SU-DHL-6 (cell line): ENCODE data around the gene C2CD2.

Experiments used
- H2AFZ ChIP-seq: fragments of 200-600 bp; sonication (generic); 2 replicates; pipeline ENCODE4 v1.6.1; 2014; ENCODE audit warnings: low read depth, mild to moderate bottlenecking, moderate library complexity, mixed read lengths, antibody characterized with exemption, low read length; ENCODE audit not compliant: severe bottlenecking
- H3F3A ChIP-seq: fragments of 200-600 bp; shearing (Covaris generic); 2 replicates; pipeline ENCODE4 v1.6.0; 2016; ENCODE audit warnings: antibody characterized with exemption, mild to moderate bottlenecking; ENCODE audit not compliant: insufficient read depth
- H3K27ac ChIP-seq: fragments of 200-600 bp; sonication (generic); 2 replicates; pipeline ENCODE4 v1.5.1; 2016; ENCODE audit warnings: low read depth, mild to moderate bottlenecking, low read length, moderate library complexity, mixed read lengths
- H3K27me3 ChIP-seq: fragments of 200-600 bp; sonication (generic), shearing (Covaris generic); 2 replicates; pipeline ENCODE4 v1.6.0; 2014; ENCODE audit warnings: mild to moderate bottlenecking, low read length
- H3K36me3 ChIP-seq: fragments of 200-600 bp; sonication (generic); 2 replicates; pipeline ENCODE4 v1.6.1; 2014; ENCODE audit warnings: mild to moderate bottlenecking, low read length, mixed read lengths
- H3K4me2 ChIP-seq: fragments of 300-600, 200-600 bp; shearing (Covaris generic), sonication (generic); 2 replicates; pipeline ENCODE4 v1.6.0; 2014; ENCODE audit warnings: low read length, low read depth, mild to moderate bottlenecking; ENCODE audit not compliant: poor library complexity, severe bottlenecking
- H3K4me3 ChIP-seq: fragments of 200-600 bp; sonication (generic); 2 replicates; pipeline ENCODE4 v1.5.1; 2014; ENCODE audit warnings: antibody characterized with exemption, low read length, mild to moderate bottlenecking, mixed read lengths; ENCODE audit not compliant: insufficient read depth, poor library complexity, severe bottlenecking
- H3K79me2 ChIP-seq: fragments of 200-600 bp; sonication (generic); 2 replicates; pipeline ENCODE4 v1.6.1; 2014; ENCODE audit warnings: mild to moderate bottlenecking, low read length, moderate library complexity; ENCODE audit not compliant: insufficient read depth
- H3K9ac ChIP-seq: fragments of 200-600 bp; sonication (generic); 2 replicates; pipeline ENCODE4 v1.7.0; 2014; ENCODE audit warnings: mild to moderate bottlenecking, low read length
- H3K9me2 ChIP-seq: fragments of 200-600 bp; sonication (generic); replicated peaks from 2 replicates; pipeline ENCODE4 v1.6.1; 2014; ENCODE audit warnings: low read length; ENCODE audit not compliant: insufficient read depth
- H3K9me3 ChIP-seq: fragments of 200-600 bp; sonication (generic); 2 replicates; pipeline ENCODE4 v1.6.1; 2014; ENCODE audit warnings: low read length, mixed read lengths; ENCODE audit not compliant: insufficient read depth
- H4K20me1 ChIP-seq: fragments of 200-600 bp; sonication (generic); 2 replicates; pipeline ENCODE4 v1.6.1; 2014; ENCODE audit warnings: low read depth, mild to moderate bottlenecking, antibody characterized with exemption, low read length, moderate library complexity, mixed read lengths
- CTCF ChIP-seq: fragments of 200-600 bp; sonication (generic); IDR thresholded peaks from one replicate; pipeline ENCODE4 v1.5.1; 2017; ENCODE audit warnings: antibody characterized with exemption, mild to moderate bottlenecking, low read length, moderate library complexity; ENCODE audit not compliant: insufficient read depth, poor library complexity, severe bottlenecking
- EZH2phosphoT487 ChIP-seq: fragments of 200-600 bp; sonication (generic), shearing (Covaris generic); conservative IDR thresholded peaks from 2 replicates; pipeline ENCODE4 v1.6.1; 2018; ENCODE audit warnings: mild to moderate bottlenecking, antibody characterized with exemption, low read length, moderate library complexity, mixed read lengths

Gene C2CD2

DNA sequence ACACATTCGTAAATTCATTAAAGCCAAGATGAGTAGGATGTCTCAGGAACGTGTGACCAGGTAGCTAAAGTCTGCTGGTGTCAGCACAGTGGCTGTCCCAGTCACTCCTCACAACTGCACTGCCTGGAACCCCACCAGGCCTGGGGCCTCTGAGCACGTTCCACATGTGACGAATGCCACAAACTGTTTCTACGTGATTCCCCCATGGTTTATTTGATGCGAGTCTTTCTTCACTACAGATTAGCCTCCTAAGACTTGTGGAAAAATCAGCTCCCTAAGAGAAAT, 107.8 kb downstream of the C2CD2 start:
- Histone ChIP-seq H3K4me2 (no peak overlapping the region), H3K9me3 (no peaks in the 10 kb centered on the region), H3K79me2 (no peaks in the 10 kb centered on the region; the same call in 1 of the 2 replicates), H4K20me1 (no peaks in the 10 kb centered on the region), H3K9ac (no peak overlapping the region), H3K27ac (peak overlapping the region; percentile 41), H3F3A (peaks cover 19% of the 10 kb centered on the region), H3K27me3 (no peaks in the 10 kb centered on the region), H3K36me3 (peaks cover 5% of the 10 kb centered on the region; the same call in 1 of the 2 replicates), H2AFZ (no peak overlapping the region), H3K4me3 (no peak overlapping the region), H3K9me2 (no peaks in the 10 kb centered on the region)
- TF ChIP-seq EZH2phosphoT487 (no peak), CTCF (no peak)

DNA sequence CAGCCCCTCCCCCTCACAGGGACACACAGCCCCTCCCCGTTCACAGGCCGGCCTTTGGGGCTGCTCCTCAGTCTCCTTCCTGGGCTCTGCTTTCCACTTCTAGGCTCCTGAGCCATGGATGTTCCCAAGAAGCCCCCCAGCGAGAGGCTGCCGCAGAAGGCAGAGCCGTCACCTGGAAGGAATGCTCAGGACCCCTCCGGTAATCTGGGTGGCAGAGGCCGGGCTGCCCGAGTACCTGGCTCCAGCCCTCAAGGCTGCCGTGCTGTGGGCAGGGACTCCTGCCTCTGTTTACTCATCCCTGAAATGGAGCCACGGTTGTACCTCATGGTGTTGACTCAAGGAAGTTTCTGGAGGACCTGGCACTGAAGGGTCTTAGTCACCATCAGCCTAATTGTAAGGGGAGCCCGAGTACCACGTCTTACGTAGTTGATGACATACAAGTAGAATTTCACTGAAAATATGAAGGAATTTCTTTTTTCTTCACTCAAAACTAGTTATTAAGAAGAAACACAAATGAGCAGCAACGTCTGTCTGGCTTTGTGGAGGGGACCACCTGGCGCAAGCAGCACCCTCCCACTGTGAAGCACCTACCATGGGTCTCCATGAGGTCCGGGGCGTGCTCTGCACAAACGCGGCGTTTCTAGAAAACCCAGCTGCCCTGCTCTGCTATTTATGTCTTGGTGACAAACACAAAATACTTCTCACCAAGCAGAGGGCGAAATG, 108.3 kb downstream of the C2CD2 start:
- Histone ChIP-seq H4K20me1 (no peaks in the 10 kb centered on the region), H3K27me3 (no peaks in the 10 kb centered on the region), H3F3A (peaks cover 24% of the 10 kb centered on the region), H3K9ac (no peak overlapping the region), H3K4me3 (no peak overlapping the region), H3K27ac (peak overlapping the region; percentile 41), H3K79me2 (no peaks in the 10 kb centered on the region), H3K36me3 (peaks cover 10% of the 10 kb centered on the region; the same call in 1 of the 2 replicates), H3K9me3 (no peaks in the 10 kb centered on the region), H3K4me2 (no peak overlapping the region), H3K9me2 (no peaks in the 10 kb centered on the region), H2AFZ (no peak overlapping the region)
- TF ChIP-seq CTCF (no peak), EZH2phosphoT487 (no peak)

- Histone ChIP-seq H3K9me2 (no peaks in the 10 kb centered on the region), H3K9ac (no peak overlapping the region), H3K27me3 (no peaks in the 10 kb centered on the region), H3K9me3 (no peaks in the 10 kb centered on the region), H3F3A (peaks cover 34% of the 10 kb centered on the region), H3K4me3 (no peak overlapping the region), H3K4me2 (no peak overlapping the region), H4K20me1 (no peaks in the 10 kb centered on the region), H3K27ac (no peak overlapping the region), H3K79me2 (peaks cover 4% of the 10 kb centered on the region; the same call in 1 of the 2 replicates), H2AFZ (no peak overlapping the region), H3K36me3 (peaks cover 12% of the 10 kb centered on the region; the same call in 1 of the 2 replicates)
- TF ChIP-seq EZH2phosphoT487 (no peak), CTCF (no peak)
These were observed 110.2 kb downstream of the C2CD2 start for GRCh38 chr21:41843584-41843983.
